ENCODE results near the gene KIAA1143. TPM values are rescaled to one million over a fixed set of nuclear protein-coding genes. Genes with fewer than 3 reads are reported as not detected.

KIAA1143 gene
- total and polyA plus RNA-seq, 2 of the 13 experiments (the other 11 are each of a cell fraction or from before 2014, with no cell fraction given), result 9.9 to 27.2 TPM

DNA sequence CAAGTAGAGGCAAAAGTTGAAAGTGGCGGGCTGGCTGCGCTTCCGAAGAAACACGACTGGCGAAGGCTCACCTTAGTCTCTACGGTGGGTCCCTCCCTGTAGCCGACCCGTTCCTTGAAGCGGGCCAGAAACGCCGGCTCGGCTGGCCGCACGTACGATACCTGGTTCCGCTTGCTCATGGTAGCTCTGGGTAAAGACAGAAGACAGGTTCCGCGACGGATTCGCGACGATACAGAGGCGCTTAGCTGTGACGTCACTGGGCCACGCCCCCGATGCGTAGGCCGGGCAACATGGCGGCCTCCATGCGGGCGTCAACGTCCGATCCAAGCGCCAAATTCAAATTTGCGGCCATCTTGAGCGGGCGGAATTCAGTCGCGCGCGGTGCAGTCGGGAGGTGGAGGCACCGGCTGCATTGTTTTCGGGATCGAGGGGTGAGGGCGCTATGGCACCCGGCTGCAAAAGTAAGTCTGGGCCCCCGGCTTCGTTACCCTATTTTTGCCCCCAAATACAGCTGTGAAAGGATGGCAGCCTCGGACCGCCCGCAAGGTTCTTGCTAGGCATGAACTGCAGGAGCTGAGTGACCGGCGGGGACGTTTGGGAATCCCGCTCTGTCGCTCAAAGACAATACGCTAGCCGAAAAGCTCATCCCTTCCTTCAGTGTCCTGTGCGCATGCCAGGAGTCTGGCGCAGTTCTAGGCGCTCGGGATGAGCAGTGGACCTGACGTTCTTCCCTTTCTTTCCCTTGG is at the start of gene KIAA1143, which contains the start of gene KIF15 (continued):
- no peak for TF ChIP-seq HNRNPH1 (optimal IDR thresholded peaks at IDR 0.05; ENCODE audit: low read depth, low read length)
- TF ChIP-seq, protein P1, sequence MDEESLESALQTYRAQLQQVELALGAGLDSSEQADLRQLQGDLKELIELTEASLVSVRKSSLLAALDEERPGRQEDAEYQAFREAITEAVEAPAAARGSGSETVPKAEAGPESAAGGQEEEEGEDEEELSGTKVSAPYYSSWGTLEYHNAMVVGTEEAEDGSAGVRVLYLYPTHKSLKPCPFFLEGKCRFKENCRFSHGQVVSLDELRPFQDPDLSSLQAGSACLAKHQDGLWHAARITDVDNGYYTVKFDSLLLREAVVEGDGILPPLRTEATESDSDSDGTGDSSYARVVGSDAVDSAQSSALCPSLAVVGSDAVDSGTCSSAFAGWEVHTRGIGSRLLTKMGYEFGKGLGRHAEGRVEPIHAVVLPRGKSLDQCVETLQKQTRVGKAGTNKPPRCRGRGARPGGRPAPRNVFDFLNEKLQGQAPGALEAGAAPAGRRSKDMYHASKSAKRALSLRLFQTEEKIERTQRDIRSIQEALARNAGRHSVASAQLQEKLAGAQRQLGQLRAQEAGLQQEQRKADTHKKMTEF (CRISPR knock-in tag; IDR thresholded peaks at IDR 0.05), result peak; percentile 93
- TF ChIP-seq TBX2 (CRISPR knock-in tag; IDR thresholded peaks at IDR 0.05; ENCODE audit: borderline replicate concordance), result peak; percentile 84
- TF ChIP-seq MAFG (CRISPR knock-in tag; IDR thresholded peaks at IDR 0.05), result no peak
- TF ChIP-seq PHF21A (CRISPR knock-in tag; IDR thresholded peaks at IDR 0.05), result peak; percentile 79
- TF ChIP-seq FOSL1 (CRISPR knock-in tag; IDR thresholded peaks at IDR 0.05; ENCODE audit: borderline replicate concordance), result no peak
- TF ChIP-seq GABPB1 (CRISPR knock-in tag; IDR thresholded peaks at IDR 0.05), result peak; percentile 93
- peak; percentile 57; the same call in 1 of the 2 replicates for TF ChIP-seq ZNF567 (CRISPR knock-in tag; IDR thresholded peaks at IDR 0.05; ENCODE audit: borderline replicate concordance)
- TF ChIP-seq, protein P2, sequence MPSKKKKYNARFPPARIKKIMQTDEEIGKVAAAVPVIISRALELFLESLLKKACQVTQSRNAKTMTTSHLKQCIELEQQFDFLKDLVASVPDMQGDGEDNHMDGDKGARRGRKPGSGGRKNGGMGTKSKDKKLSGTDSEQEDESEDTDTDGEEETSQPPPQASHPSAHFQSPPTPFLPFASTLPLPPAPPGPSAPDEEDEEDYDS (CRISPR knock-in tag; IDR thresholded peaks at IDR 0.05), result peak; percentile 46; the same call in 1 of the 2 replicates
- TF ChIP-seq ZFP1 (CRISPR knock-in tag; IDR thresholded peaks at IDR 0.05), result 0 out of 2 replicates have a peak, but pooled peaks have one; percentile 59
- TF ChIP-seq, protein P3, sequence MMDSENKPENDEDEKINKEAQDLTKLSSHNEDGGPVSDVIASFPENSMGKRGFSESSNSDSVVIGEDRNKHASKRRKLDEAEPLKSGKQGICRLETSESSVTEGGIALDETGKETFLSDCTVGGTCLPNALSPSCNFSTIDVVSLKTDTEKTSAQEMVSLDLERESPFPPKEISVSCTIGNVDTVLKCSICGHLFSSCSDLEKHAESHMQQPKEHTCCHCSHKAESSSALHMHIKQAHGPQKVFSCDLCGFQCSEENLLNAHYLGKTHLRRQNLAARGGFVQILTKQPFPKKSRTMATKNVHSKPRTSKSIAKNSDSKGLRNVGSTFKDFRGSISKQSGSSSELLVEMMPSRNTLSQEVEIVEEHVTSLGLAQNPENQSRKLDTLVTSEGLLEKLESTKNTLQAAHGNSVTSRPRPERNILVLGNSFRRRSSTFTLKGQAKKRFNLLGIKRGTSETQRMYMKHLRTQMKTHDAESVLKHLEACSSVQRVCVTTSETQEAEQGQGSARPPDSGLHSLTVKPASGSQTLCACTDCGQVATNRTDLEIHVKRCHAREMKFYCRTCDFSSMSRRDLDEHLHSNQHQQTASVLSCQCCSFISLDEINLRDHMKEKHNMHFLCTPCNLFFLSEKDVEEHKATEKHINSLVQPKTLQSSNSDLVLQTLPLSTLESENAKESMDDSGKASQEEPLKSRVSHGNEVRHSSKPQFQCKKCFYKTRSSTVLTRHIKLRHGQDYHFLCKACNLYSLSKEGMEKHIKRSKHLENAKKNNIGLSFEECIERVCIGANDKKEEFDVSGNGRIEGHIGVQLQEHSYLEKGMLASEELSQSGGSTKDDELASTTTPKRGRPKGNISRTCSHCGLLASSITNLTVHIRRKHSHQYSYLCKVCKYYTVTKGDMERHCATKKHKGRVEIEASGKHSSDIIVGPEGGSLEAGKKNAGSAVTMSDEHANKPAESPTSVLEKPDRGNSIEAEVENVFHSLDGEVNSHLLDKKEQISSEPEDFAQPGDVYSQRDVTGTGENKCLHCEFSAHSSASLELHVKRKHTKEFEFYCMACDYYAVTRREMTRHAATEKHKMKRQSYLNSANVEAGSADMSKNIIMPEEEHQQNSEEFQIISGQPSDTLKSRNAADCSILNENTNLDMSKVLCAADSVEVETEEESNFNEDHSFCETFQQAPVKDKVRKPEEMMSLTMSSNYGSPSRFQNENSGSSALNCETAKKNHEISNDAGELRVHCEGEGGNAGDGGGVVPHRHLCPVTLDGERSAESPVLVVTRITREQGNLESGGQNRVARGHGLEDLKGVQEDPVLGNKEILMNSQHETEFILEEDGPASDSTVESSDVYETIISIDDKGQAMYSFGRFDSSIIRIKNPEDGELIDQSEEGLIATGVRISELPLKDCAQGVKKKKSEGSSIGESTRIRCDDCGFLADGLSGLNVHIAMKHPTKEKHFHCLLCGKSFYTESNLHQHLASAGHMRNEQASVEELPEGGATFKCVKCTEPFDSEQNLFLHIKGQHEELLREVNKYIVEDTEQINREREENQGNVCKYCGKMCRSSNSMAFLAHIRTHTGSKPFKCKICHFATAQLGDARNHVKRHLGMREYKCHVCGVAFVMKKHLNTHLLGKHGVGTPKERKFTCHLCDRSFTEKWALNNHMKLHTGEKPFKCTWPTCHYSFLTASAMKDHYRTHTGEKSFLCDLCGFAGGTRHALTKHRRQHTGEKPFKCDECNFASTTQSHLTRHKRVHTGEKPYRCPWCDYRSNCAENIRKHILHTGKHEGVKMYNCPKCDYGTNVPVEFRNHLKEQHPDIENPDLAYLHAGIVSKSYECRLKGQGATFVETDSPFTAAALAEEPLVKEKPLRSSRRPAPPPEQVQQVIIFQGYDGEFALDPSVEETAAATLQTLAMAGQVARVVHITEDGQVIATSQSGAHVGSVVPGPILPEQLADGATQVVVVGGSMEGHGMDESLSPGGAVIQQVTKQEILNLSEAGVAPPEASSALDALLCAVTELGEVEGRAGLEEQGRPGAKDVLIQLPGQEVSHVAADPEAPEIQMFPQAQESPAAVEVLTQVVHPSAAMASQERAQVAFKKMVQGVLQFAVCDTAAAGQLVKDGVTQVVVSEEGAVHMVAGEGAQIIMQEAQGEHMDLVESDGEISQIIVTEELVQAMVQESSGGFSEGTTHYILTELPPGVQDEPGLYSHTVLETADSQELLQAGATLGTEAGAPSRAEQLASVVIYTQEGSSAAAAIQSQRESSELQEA (CRISPR knock-in tag; IDR thresholded peaks at IDR 0.05; ENCODE audit: not compliant biosample characterization), result peak; percentile 50
- TF ChIP-seq HNF4G (IDR thresholded peaks at IDR 0.05; ENCODE audit: borderline replicate concordance, low read depth, low read length), result no peak
- TF ChIP-seq HNF4G (CRISPR knock-in tag; IDR thresholded peaks at IDR 0.05; ENCODE audit: borderline replicate concordance, low read depth), result peak; percentile 25; the same call in 1 of the 2 replicates
- peak; percentile 65; the same call in 1 of the 2 replicates for TF ChIP-seq MTA1 (CRISPR knock-in tag; IDR thresholded peaks at IDR 0.05; ENCODE audit: borderline replicate concordance)
- TF ChIP-seq ZBTB21 (CRISPR knock-in tag; IDR thresholded peaks at IDR 0.05), result peak; percentile 79
- TF ChIP-seq HMG20B (CRISPR knock-in tag; conservative IDR thresholded peaks at IDR 0.05), result no peak
- peak; percentile 55; the same call in 1 of the 2 replicates for TF ChIP-seq ZNF431 (CRISPR knock-in tag; IDR thresholded peaks at IDR 0.05; ENCODE audit: borderline replicate concordance, low read depth)
- no peak for TF ChIP-seq ZNF674 (CRISPR knock-in tag; IDR thresholded peaks at IDR 0.05; ENCODE audit: low read depth)
- no peak for TF ChIP-seq KAT2B (IDR thresholded peaks at IDR 0.05; ENCODE audit: borderline replicate concordance, low read depth, low read length)

Measured in HepG2 (cell line).